Type B pancreatic cell (in vitro differentiated cells): ENCODE data around the gene CCDC149. TPM values are rescaled to one million over a fixed set of nuclear protein-coding genes. Genes with fewer than 3 reads are reported as not detected.

Source experiments
- DNase-seq: peaks from one replicate; pipeline ENCODE4 v3.0.0; 2021; ENCODE audit warnings: mixed read lengths; ENCODE audit not compliant: unreplicated experiment; ENCODE audit errors: extremely low spot score
- H3K27ac Mint-ChIP-seq: 2 replicates; pipeline ENCODE4 v1.8.0; 2021; ENCODE audit warnings: mild to moderate bottlenecking, mixed read lengths
- H3K27me3 Mint-ChIP-seq: 2 replicates; pipeline ENCODE4 v1.8.0; 2021; ENCODE audit warnings: mixed read lengths
- H3K36me3 Mint-ChIP-seq: 2 replicates; pipeline ENCODE4 v1.8.0; 2021; ENCODE audit warnings: mixed read lengths
- H3K4me1 Mint-ChIP-seq: one replicate; pipeline ENCODE4 v1.8.0; 2021; ENCODE audit warnings: mixed read lengths; ENCODE audit not compliant: unreplicated experiment
- H3K4me3 Mint-ChIP-seq: 2 replicates; pipeline ENCODE4 v1.8.0; 2021; ENCODE audit warnings: mild to moderate bottlenecking, mixed read lengths
- H3K9me3 Mint-ChIP-seq: 2 replicates; pipeline ENCODE4 v1.8.0; 2021; ENCODE audit warnings: mixed read lengths
- CTCF ChIP-seq: fragments of 200-600 bp; sonication (generic); conservative IDR thresholded peaks from 2 replicates; pipeline ENCODE4 v1.5.0; 2021; ENCODE audit warnings: antibody characterized with exemption, mild to moderate bottlenecking
- total RNA-seq: library from RNA; stranded (reverse); gene quantifications from 2 replicates; pipeline ENCODE4 v1.2.1, GENCODE V29; 2021; ENCODE audit warnings: low replicate concordance

Gene CCDC149
- total RNA-seq, 1 donor from 2014 or later = 8.8 TPM

- H3K27me3 Mint-ChIP-seq = peaks cover 2% of the 10 kb centered on the region
- H3K27ac Mint-ChIP-seq = no peak overlapping the region
- H3K4me1 Mint-ChIP-seq = peaks cover 20% of the 10 kb centered on the region
- H3K9me3 Mint-ChIP-seq = no peaks in the 10 kb centered on the region
- no peaks in the 10 kb centered on the region for H3K36me3 Mint-ChIP-seq
- TF ChIP-seq CTCF = no peak
- DNase-seq = no peak
- no peak overlapping the region for H3K4me3 Mint-ChIP-seq
Measured at GRCh38 chr4:24778464-24779225, 134.2 kb downstream of the CCDC149 start.

- no peaks in the 10 kb centered on the region for H3K9me3 Mint-ChIP-seq
- TF ChIP-seq CTCF = no peak
- no peak overlapping the region for H3K4me3 Mint-ChIP-seq
- H3K4me1 Mint-ChIP-seq = peaks cover 20% of the 10 kb centered on the region
- no peak overlapping the region for H3K27ac Mint-ChIP-seq
- DNase-seq = no peak
- H3K36me3 Mint-ChIP-seq = no peaks in the 10 kb centered on the region
- no peaks in the 10 kb centered on the region for H3K27me3 Mint-ChIP-seq
Measured at GRCh38 chr4:24777536-24778463, 135.0 kb downstream of the CCDC149 start.

GRCh38 chr4:24775750-24776149, 137.1 kb downstream of the CCDC149 start:
- H3K4me3 Mint-ChIP-seq = no peak overlapping the region
- H3K9me3 Mint-ChIP-seq = no peaks in the 10 kb centered on the region
- peaks cover 20% of the 10 kb centered on the region for H3K4me1 Mint-ChIP-seq
- no peak overlapping the region for H3K27ac Mint-ChIP-seq
- no peaks in the 10 kb centered on the region for H3K36me3 Mint-ChIP-seq
- H3K27me3 Mint-ChIP-seq = no peaks in the 10 kb centered on the region
- TF ChIP-seq CTCF = no peak
- no peak for DNase-seq

GRCh38 chr4:24775032-24775605, 137.7 kb downstream of the CCDC149 start:
- Mint-ChIP-seq H3K27ac (no peak overlapping the region), H3K27me3 (no peaks in the 10 kb centered on the region), H3K36me3 (no peaks in the 10 kb centered on the region), H3K4me1 (peaks cover 20% of the 10 kb centered on the region), H3K4me3 (no peak overlapping the region), H3K9me3 (no peaks in the 10 kb centered on the region)
- no peak for DNase-seq
- no peak for TF ChIP-seq CTCF

DNA sequence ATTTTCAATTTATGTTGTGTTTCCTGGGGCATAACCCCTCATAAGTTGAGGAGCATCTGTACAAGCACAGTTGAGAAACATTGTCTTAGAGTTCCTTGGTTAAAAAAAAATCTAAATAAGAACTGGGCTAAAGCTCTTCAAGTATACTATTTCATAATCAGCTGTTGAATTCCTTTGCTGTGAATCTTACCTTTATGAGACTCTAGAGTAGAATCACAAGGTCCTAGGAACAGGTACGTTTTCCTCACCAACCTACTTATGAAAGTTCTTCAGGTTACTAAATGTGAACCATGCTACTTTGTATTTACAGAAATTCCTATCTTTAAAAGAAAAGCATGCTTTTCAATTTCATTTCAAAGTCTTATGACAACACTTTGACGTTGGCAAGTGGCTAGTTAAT, 138.4 kb downstream of the CCDC149 start:
- Mint-ChIP-seq H3K4me1 (peaks cover 15% of the 10 kb centered on the region), H3K36me3 (no peaks in the 10 kb centered on the region), H3K27me3 (no peaks in the 10 kb centered on the region), H3K4me3 (no peak overlapping the region), H3K27ac (no peak overlapping the region), H3K9me3 (no peaks in the 10 kb centered on the region)
- DNase-seq = no peak
- TF ChIP-seq CTCF = no peak
